GM18870 (cell line): ENCODE results near the gene LAMA5.

Source experiments
- ATAC-seq: cut with Tn5 transposase; IDR thresholded peaks from one replicate; pipeline ENCODE4 v1.9.1; 2021; ENCODE audit warnings: moderate library complexity; ENCODE audit not compliant: unreplicated experiment

LAMA5 gene

DNA sequence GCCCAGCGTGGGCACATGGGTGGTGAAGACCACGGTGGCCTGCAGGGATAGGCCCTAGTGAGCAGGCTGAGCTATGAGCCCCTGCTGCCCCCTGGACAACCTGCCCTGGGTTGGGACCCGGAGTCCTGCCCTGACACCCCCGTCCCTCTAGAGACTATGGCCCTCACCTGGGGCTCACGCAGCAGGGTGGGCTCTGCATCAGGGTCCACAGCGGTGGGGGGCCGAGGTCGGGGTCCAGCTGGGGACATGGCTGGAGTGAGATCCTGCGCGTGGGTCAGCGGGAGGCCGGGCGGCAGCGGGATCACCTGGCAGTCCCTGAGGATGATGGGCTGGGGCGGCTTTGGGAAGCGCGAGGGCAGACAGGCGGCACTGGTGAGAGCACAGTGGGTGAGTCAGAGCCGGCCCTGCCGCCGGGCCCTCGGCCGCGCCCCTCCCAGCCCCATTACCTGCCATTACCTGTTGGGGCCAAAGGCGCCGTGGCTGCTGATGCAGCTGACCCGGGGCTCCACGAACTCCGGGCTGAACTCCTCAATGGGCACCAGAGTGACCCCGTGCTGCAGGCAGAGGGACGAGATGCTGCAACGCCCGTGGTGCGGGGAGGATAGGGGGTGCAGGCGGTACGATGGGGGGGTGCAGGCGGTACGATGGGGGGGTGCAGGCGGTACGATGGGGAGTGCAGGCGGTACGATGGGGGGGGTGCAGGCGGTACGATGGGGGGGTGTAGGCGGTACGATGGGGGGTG, 36.4 kb downstream of the LAMA5 start:
- no peak for ATAC-seq

DNA sequence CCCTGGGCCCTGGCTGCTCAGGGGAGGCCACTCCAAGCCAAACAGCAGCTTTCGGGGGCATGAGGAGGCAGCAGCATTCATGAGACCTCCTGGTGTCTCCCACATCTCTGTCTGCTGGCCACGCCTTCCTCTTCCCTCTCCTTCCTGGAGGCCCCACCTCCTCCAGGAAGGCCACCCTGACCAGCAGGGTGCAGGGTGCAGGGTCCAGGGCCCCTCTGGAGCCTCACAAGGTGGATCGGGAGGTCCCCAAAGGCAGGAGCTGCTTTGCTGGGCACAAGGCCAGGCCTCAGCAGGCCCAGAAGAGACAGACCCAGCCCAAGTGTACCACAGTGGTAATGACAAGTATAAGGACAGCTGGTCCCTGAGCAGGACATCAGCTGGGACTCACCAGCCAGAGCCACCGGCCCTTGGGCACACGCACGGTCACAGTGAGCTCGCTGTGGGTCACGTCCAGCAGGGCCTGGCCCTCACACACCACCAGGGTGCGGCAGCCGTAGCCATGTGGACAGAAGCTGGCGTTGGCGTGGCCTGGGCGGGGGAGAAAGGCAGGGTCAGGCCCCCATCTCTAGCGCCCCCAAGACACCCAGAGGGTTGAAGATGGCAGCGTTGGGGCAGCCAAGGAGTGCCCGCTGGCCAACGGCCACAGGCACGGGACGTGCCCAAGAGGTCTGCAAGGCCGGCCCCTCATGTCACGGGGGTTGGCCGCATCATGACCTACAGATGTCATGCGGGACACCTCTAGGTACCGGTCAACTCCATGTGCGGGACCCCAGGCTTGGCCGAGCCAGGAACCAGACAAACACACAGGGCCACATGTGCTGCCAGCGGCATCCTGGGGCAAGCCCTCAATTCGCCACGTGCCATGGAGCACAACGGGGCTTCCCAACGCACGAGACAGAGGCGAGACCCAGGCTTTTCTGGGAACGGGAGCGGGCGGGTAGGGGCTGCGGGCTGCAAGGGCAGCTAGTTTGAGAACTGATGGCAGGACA, 37.4 kb downstream of the LAMA5 start:
- no peak for ATAC-seq

DNA sequence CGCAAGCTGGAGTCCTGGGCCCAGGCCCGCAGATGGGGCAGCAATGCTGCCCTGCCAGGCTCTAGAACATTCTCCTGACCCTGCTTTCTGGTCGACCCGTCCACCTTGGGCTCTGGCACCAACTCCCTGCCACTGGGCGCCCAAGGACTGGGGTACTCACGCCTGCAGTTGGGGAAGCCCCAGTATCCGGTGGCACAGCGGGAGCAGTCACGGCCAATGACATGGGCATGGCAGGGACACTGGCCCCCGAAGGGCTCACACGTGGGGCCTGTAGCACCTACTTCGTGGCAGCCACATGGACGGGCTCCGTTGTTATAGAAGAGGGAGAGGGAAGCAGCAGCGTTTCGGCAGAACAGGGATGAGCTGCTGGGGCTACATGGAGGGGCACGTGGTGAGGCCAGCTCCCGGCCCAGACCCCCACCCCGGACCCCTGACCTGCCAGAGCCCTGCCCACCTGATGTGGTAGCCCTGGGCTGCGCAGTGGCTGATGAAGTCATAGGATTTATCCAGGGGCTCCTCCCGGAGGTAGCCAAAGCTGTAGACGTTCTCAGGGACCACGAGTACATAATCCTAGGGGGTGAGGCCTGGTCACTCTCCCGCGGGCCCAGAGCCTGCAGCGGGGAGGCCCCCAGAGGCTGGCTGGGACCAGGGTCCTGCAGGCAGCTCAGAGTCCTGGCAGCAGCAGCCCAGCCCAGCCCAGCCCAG, 38.3 kb downstream of the LAMA5 start:
- ATAC-seq, result no peak

DNA sequence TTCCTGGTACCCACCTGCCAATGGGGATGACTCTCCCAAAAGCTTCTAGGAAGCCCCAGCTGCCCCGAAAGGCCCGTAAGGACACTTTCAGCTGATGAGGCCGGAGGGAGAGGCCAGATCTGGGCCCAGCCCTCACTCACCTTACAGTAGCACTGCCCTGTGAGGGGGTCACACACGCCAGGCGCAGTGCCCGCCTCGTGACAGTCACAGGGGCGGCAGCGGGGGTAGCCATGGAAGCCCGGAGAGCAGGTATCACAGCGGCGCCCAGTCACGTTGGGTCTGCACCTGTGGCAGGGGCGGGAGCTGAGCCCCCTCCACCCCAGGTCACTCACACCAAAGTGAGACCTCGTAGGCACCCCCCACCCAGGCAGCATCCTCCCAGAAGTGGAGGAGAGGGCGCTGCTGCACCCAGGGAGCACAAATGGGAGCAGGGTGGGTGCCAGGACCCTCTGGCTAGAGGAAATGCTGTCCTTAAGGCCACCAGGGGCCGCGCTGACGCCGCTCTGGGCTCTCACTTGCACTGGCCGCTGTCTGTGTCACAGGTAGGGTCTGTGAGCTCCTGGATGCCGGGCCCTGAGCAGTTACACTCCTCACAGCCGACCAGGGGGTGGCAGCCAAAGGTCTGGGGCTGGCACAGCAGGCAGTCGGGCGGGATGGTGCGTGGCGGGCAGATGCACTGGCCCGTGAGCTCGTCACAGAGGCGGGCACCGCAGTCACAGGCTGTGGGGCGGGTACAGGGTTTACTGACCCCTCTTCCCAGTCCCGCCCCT, 39.2 kb downstream of the LAMA5 start:
- no peak for ATAC-seq

DNA sequence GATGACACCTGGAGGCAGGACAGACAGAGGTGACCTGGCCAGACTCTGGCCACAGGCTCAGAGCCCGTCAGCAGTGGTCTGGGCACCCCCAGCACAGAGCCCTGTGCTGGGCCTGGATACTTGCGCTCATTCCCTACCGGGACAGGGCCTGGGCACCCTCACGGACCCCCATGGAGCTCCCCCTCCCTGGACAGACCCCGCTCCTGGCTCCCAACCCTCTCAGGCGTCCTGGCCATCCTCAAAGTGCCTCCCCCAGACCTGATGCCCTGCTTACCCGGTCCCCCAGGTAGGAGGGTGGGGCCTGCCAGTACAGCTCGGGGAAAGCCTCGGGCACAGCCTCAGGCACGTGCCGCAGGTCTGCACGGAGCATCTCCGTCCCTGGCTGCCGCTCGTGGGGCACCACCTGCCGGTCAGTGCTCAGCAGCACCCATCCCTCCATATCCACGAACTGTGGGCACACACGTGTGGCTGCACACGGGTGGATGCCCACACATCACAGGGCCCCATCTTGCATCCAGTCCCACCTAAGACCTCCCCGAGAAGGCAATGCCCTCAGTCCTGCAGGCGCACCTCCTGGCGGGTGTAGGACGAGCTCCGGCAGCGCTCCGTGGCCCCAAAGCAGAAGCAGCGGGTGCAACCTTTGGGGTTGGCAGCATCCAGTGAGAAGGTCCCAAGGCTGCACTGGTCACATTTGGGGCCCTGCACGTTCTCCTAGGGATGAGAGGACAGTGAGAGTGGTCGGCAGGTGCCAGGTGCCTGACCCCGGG, 40.0 kb downstream of the LAMA5 start:
- no peak for ATAC-seq

DNA sequence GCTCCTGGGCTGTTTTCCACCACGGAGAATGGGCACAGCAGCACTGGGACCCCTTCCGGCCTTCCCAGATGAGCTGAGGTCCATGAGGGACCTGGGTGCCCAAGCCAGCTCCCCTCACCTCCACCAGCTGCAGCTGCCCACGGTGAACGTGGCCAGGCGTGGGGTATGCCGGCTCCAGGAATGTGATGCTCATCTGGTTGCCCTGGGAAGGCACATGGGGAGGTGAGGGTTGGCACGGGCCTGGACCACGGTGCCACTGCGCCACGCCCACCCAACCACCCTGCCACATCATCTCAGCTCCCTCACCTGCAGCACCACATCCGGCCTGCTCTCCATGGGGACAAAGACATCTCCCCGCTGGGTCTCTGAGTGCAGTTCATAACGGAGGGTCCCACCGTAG, 40.6 kb downstream of the LAMA5 start:
- no peak for ATAC-seq

DNA sequence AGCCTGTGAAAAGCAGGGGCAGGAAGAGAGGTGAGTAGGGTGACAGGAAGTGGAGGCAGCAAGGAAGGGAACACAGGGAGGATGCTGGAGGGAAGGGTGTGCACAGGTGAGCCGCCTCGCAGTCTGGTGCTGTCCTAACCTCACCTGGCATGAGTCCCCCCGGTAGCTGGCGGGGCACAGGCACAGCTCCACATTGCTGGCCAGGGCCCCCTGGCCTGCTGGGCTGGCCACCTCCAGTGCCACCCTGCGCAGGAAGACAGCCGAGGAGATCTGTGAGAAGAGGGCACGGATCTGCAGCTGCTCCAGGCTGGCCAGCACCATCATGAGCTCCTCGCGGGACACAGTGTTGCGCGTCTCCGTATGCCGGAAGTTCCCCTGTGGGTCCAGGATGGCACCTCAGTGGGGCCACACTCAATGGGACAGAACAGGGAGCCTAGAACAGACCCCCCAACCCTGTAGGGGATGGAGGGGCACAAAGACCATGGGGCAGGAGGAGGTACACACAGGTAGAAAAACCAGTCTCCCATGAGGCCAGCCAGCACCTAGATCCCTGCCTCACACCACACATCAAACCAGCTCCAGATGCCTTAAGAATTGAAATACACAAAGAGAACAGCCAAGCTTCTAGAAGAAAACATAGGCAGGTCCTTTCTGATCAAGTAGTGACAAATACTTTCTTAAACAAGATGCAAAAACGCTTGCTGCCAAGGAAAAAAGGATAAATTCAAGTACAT, 41.8 kb downstream of the LAMA5 start:
- no peak for ATAC-seq

DNA sequence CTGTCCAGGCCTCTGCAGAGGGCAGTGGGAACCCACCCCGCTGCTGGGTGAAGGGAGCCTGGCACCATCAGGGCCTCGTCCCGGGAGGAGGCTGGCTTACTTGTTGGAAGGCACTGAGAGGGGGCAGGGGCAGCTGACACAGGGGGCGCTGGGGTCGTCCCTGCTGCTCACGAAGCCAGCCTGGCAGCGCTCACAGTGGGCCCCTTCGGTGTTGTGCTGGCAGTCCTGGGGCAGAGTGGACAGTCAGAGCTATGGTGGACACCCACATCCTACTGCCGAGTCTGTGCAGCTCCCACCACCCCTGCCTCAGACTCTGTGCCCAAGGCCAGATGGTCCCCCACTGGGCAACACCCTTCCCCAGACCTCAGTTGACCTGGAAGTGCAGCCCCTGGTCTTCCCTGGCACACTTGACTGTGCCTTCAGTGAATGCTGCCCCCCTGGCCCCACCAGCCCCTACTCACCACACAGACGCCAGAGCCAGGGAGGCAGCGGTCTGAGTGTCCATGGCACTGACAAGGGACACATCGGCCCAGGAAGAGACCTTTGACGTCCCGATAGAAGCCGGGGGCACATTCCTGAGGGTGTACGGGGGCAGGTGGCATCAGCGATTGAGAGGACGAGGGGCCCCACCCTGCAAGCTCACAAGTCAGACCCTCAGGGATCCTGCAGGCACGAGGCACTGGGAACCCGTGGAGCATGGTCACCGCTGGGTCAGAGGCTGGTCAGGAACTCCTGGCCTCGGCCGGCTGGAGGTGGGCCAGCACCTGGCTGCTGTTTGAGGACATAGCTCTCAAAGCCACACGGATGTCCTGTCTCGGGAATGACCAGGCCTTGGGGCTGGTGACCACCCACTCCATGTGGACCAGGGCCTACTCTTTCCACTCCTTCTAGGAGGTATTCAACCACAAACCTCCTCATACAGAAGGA, 42.9 kb downstream of the LAMA5 start:
- ATAC-seq, result no peak

DNA sequence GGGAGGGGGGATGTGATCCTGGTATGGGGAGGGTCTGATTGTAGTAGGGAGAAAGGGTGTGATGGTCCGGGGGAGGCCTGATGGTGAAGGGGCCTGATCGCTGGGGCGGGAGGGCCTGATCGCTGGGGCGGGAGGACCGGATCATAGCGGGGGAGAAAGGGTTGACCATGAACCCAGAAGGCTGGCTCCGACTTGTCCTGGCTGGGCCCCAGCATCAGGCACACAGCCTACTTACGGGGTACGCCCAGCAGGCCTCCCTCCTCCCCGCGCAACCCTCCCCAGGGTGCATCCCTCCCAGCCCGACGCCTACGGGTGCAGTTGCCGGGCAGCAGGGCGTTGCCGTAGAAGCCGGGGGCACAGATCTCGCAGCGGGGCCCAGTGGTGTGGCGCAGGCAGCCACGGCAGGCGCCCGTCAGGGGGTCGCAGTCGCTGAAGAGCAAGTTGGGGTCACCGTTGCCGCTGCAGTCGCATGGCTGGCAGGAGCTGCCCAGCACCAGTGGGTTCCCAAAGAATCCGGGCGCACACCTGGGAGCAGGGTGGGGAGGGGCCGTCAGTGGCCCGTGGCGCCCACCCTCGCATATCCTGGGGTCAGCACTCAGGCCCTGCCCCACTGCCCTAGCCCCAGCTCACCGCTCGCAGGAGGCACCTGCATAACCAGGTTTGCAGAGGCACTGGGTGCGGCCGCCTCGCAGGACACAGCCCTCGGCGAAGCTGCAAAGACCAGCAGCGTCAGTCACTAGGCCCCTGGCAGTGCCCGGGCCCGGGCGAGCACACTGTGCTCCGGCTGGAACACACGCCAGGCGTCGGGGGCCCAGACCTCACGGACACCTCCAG, 43.7 kb downstream of the LAMA5 start:
- no peak for ATAC-seq

DNA sequence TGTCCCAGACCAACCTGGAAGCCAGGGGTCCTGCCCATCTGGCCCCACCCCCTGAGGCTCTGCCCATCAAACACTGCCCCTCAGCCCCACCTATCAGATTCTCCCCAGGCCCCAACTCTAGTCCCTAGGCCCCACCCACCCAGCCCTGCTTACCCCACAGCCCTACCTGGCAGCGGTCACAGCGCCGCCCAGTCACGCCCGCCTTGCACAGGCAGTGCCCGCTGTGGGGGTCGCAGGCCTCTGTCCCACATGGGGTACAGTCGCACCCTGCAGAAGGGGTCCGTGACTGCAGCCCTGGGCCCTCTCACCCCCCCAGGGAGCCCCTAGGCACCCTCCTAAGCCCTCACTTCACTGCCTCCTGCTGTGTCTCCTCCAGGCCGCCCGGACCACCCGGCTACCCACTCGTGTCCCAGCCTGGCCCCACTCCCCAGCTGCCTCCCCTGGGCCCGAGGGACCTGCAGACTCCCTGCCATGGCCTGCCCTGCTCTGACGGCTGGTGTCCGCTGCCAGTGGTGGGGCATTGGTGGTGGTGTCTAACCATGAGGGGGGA, 44.5 kb downstream of the LAMA5 start:
- ATAC-seq, result no peak

DNA sequence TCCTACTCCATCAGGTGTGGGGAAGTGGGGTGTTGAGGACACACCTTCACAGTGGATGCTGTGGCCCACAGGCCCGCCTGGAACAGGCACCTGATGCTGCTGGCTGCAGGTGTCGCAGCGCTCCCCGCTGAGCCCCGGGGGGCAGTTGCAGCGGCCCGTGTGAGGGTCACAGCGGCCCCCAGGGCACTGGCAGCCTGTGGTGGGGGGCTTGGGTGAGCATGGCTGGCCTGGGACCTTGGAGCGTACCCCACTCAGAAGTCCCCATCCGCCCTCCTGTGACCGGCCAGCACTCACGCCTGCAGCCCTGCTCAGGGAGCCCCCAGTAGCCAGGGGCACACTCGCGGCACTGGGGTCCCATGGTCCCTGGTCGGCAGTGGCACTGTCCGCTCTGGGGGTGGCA, 45.1 kb downstream of the LAMA5 start:
- no peak for ATAC-seq

DNA sequence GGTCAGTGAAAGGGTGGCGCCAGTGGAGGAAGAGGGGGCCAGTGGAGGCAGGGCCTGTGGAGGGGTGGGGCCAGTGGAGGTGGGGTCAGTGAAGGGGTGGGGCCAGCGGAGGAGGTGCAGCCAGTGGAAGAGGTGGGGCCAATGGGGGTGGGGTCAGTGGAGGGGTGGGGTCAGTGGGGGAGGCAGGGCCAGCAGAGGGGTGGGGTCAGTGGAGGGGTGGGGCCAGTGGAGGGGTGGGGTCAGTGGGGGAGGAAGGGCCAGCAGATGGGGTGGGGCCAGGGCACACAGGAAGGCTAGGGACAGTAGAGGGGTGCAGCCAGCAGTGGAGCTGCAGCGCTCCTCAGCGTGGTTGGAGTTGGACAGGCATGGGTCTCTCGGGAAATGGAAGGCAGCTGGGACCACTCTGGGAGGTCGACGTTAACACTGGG, 45.6 kb downstream of the LAMA5 start:
- ATAC-seq, result no peak

DNA sequence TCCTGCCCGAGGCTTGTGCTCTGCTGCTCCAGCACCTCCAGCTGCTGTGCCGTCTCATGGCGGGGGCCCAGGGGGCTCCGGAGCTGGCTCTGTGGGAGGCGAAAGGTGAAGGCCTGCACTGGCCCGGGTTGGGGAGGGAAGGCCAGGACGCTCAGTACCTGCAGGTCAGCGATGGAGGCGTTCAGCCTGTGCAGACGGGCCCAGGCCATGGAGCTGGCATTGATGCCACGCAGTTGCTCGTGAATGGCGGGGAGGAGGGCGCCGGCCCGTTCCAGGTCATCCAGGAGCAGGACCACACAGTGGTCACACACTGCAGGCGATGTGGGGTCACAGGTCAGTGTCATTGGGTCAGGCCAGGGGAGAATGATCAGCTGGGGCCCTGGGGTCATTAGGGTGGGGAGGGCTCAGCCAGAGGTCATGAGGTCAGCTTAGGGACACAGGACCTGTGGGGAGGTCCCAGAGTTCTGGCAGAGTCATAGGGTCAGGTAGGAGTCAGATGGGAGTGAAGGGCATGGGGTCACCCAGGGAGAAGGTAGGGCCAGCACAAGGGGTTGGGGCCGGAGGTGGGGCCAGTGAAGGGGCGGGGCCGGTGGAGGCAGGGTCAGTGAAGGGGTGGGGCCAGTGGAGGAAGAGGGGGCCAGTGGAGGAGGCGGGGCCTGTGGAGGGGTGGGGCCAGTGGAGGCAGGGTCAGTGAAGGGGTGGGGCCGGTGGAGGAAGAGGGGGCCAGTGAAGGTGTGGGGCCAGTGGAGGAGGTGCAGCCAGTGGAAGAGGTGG, 46.3 kb downstream of the LAMA5 start:
- no peak for ATAC-seq

DNA sequence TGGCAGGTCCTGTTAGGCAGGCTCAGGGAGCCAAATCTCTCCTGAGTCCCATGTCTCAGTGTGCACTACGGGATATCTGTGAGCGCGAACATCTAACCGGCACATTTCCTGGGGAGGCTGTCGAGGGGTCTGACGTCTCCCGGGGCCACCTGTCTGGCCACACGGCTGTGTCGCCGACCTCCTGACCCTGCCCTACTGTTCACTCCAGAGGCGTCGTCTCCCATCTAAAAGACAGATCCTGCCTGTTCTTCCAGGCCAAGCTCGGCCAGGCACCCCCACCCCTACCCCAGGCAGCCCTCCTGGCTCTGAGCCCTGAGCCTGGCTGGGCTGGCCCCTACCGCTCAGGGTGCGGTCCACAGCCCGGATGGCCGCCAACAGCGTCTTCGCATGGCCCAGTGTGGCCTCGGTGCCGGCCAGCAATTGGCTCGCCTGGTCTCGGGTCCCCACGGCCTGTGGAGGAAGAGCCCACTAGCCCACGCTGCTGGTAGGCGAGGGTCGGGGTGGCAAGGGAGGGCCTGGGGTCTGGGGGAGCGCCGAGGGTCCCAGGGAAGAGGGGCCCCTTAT, 47.7 kb downstream of the LAMA5 start:
- no peak for ATAC-seq

DNA sequence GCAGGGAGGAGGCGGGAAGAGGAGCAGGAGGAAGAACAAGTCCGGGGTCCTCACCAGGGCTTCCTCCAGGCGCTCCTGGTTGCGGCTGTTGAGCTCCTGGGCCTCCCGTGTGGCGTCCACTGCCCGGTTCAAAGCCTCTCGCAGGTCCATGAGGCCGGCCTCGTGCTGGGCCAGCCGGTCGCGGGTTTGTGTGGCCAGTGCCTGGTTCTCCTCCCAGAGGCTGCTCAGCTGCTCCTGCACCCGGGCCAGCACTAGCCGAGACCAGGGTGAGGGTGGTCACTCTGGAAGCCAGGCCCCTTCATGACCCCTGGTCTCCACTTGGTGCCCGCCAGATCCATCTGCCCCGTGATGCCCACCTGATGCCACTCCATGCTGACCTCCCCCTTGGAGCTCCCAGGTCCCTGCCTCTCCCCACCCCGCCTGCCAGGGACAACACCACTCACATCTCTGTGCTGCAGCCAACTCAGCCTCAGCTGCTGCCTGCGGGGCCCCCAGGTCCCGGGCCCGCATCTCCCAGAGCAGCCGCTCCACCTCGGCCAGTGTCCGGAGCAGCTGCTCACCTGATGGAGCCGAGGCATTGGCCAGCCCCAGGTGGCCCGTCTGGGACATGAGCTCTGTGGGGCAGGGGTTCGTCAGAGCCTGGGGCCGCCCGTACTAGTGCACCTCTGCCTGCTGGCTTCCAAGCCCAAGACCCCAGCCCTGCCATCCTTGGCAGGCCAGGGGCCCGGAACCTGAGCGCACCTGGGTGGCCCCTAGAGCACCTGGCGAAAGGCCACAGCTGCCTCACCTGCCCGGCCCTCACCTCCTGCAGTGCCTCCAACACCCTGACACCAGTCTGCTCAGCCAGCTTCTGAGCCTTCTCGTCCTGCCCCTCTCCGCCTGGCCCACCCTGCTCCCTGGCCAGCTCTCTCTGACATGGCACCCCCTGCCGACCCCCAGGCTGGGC, 48.4 kb downstream of the LAMA5 start:
- no peak for ATAC-seq
